Liver (tissue), 3 donors: Measurements from ENCODE around the gene GRAMD2B.

Experiments
- GABPA ChIP-seq, 2 donors: IDR thresholded peaks in 1 of 2; conservative IDR thresholded peaks in 1 of 2; 2 replicates each; pipeline ENCODE4 v1.6.1; 2016; ENCODE audit warnings: antibody characterized with exemption in 2 of 2, mild to moderate bottlenecking in 1 of 2, moderate library complexity in 1 of 2
- SP1 ChIP-seq: IDR thresholded peaks from 2 replicates; pipeline ENCODE4 v1.6.1; 2018; ENCODE audit warnings: antibody characterized with exemption, mild to moderate bottlenecking
- TAF1 ChIP-seq: conservative IDR thresholded peaks from 2 replicates; pipeline ENCODE4 v1.6.1; 2016; ENCODE audit warnings: antibody characterized with exemption, mild to moderate bottlenecking
- YY1 ChIP-seq: IDR thresholded peaks from 2 replicates; pipeline ENCODE4 v1.6.1; 2016; ENCODE audit warnings: antibody characterized with exemption, mild to moderate bottlenecking
- TF ChIP-seq, protein P1 (sequence below): fragments of 150-350 bp; IDR thresholded peaks from 2 replicates; pipeline ENCODE4 v1.5.1; 2017; ENCODE audit warnings: improper control_type of control experiment, low read depth, low read length; ENCODE audit not compliant: missing input control
- TF ChIP-seq, protein P2 (sequence below): IDR thresholded peaks from 2 replicates; pipeline ENCODE4 v1.6.1; 2016; ENCODE audit warnings: antibody characterized with exemption, mild to moderate bottlenecking
- TF ChIP-seq, protein P3 (sequence below): IDR thresholded peaks from 2 replicates; pipeline ENCODE4 v1.6.1; 2016; ENCODE audit warnings: antibody characterized with exemption
- TF ChIP-seq, protein P4 (sequence below): IDR thresholded peaks from 2 replicates; pipeline ENCODE4 v1.6.1; 2016; ENCODE audit warnings: antibody characterized with exemption
- donor health status: healthy.
- donor health status: healthy.

DNA sequence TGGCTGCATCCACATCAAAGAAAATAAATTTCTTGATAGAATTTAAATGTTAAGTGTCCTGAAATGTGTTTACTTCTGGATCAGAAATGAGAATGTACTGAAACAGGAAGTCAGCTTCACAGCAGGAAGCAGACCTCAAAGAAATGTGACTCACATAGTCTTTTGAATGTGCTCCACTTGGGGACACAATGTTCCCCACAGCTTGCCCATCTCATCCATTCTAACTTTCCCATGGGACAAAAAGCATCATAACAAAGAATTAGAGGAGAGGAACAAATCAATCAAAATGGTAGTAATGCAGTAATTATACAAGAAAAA is 85.7 kb downstream of the GRAMD2B start:
- TF ChIP-seq, protein P1, sequence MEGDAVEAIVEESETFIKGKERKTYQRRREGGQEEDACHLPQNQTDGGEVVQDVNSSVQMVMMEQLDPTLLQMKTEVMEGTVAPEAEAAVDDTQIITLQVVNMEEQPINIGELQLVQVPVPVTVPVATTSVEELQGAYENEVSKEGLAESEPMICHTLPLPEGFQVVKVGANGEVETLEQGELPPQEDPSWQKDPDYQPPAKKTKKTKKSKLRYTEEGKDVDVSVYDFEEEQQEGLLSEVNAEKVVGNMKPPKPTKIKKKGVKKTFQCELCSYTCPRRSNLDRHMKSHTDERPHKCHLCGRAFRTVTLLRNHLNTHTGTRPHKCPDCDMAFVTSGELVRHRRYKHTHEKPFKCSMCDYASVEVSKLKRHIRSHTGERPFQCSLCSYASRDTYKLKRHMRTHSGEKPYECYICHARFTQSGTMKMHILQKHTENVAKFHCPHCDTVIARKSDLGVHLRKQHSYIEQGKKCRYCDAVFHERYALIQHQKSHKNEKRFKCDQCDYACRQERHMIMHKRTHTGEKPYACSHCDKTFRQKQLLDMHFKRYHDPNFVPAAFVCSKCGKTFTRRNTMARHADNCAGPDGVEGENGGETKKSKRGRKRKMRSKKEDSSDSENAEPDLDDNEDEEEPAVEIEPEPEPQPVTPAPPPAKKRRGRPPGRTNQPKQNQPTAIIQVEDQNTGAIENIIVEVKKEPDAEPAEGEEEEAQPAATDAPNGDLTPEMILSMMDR = no peak
- TF ChIP-seq, protein P2, sequence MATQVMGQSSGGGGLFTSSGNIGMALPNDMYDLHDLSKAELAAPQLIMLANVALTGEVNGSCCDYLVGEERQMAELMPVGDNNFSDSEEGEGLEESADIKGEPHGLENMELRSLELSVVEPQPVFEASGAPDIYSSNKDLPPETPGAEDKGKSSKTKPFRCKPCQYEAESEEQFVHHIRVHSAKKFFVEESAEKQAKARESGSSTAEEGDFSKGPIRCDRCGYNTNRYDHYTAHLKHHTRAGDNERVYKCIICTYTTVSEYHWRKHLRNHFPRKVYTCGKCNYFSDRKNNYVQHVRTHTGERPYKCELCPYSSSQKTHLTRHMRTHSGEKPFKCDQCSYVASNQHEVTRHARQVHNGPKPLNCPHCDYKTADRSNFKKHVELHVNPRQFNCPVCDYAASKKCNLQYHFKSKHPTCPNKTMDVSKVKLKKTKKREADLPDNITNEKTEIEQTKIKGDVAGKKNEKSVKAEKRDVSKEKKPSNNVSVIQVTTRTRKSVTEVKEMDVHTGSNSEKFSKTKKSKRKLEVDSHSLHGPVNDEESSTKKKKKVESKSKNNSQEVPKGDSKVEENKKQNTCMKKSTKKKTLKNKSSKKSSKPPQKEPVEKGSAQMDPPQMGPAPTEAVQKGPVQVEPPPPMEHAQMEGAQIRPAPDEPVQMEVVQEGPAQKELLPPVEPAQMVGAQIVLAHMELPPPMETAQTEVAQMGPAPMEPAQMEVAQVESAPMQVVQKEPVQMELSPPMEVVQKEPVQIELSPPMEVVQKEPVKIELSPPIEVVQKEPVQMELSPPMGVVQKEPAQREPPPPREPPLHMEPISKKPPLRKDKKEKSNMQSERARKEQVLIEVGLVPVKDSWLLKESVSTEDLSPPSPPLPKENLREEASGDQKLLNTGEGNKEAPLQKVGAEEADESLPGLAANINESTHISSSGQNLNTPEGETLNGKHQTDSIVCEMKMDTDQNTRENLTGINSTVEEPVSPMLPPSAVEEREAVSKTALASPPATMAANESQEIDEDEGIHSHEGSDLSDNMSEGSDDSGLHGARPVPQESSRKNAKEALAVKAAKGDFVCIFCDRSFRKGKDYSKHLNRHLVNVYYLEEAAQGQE = no peak
- peak; percentile 73 for TF ChIP-seq SP1
- TF ChIP-seq GABPA (IDR thresholded peaks at IDR 0.05 in 1 of 2, conservative IDR thresholded peaks at IDR 0.05 in 1 of 2) = peak in 1 of 2 donors; percentile 48
- TF ChIP-seq YY1 = no peak
- TF ChIP-seq, protein P3, sequence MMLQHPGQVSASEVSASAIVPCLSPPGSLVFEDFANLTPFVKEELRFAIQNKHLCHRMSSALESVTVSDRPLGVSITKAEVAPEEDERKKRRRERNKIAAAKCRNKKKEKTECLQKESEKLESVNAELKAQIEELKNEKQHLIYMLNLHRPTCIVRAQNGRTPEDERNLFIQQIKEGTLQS = no peak
- TF ChIP-seq, protein P4, sequence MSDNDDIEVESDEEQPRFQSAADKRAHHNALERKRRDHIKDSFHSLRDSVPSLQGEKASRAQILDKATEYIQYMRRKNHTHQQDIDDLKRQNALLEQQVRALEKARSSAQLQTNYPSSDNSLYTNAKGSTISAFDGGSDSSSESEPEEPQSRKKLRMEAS = no peak
- no peak for TF ChIP-seq TAF1
